GM18511 (cell line): ENCODE data around the gene TMEM151B.

Experiments
- ATAC-seq: cut with Tn5 transposase; IDR thresholded peaks from one replicate; pipeline ENCODE4 v1.9.1; 2021; ENCODE audit warnings: mild to moderate bottlenecking, moderate library complexity; ENCODE audit not compliant: unreplicated experiment

The TMEM151B gene

GRCh38 chr6:44277763-44278162, 7.5 kb downstream of the TMEM151B start:
- ATAC-seq: no peak

GRCh38 chr6:44278315-44278714, 8.1 kb downstream of the TMEM151B start:
- ATAC-seq: no peak

GRCh38 chr6:44278774-44279697, 8.8 kb downstream of the TMEM151B start:
- no peak for ATAC-seq

GRCh38 chr6:44284121-44284520, 13.9 kb downstream of the TMEM151B start:
- no peak for ATAC-seq

GRCh38 chr6:44284867-44285266, 14.6 kb downstream of the TMEM151B start:
- ATAC-seq: no peak

- no peak for ATAC-seq
Measured at GRCh38 chr6:44285552-44286284, 15.5 kb downstream of the TMEM151B start.

- no peak for ATAC-seq
Measured at GRCh38 chr6:44286285-44286565, 16.0 kb downstream of the TMEM151B start.

GRCh38 chr6:44286747-44287146, 16.5 kb downstream of the TMEM151B start:
- ATAC-seq: no peak

GRCh38 chr6:44289726-44290260, 19.5 kb downstream of the TMEM151B start:
- ATAC-seq: no peak

GRCh38 chr6:44291841-44292240, 21.6 kb downstream of the TMEM151B start:
- ATAC-seq: no peak

- no peak for ATAC-seq
Measured at GRCh38 chr6:44292661-44293365, 22.6 kb downstream of the TMEM151B start.

- no peak for ATAC-seq
Measured at GRCh38 chr6:44294832-44295791, 24.9 kb downstream of the TMEM151B start.

- ATAC-seq: no peak
Measured at GRCh38 chr6:44297063-44298038, 27.1 kb downstream of the TMEM151B start.

GRCh38 chr6:44298055-44298803, 28.0 kb downstream of the TMEM151B start:
- no peak for ATAC-seq

GRCh38 chr6:44298864-44299263, 28.6 kb downstream of the TMEM151B start:
- no peak for ATAC-seq

GRCh38 chr6:44300292-44300823, 30.1 kb downstream of the TMEM151B start:
- no peak for ATAC-seq

- no peak for ATAC-seq
Measured at GRCh38 chr6:44301106-44301505, 30.9 kb downstream of the TMEM151B start.
